Endothelial cell of umbilical vein (primary cell): ENCODE results near the gene CHD6.

Source experiments
- CTCF ChIP-seq, 2 donors: IDR thresholded peaks; 1 replicate in 1 of 2; 2 replicates in 1 of 2; pipeline ENCODE4 v1.5.1; 2011; ENCODE audit warnings: low read length in 2 of 2, mild to moderate bottlenecking in 2 of 2, moderate library complexity in 2 of 2, control low read depth in 1 of 2, inconsistent platforms in 1 of 2, low read depth in 1 of 2; ENCODE audit not compliant: insufficient read depth in 1 of 2; ENCODE audit errors: extremely low read depth in 1 of 2
- EZH2 ChIP-seq: IDR thresholded peaks from 2 replicates; pipeline ENCODE4 v1.6.1; 2012; ENCODE audit warnings: borderline replicate concordance, low read depth, mild to moderate bottlenecking, moderate library complexity, low read length, inconsistent platforms; ENCODE audit not compliant: severe bottlenecking

- TF ChIP-seq CTCF (IDR thresholded peaks at IDR 0.05; ENCODE audit: extremely low read depth in 1 of 2, insufficient read depth in 1 of 2, low read depth in 1 of 2, low read length in 2 of 2) = no peak
- TF ChIP-seq EZH2 = no peak
Observed at GRCh38 chr20:41468994-41469600, 149.1 kb downstream of the CHD6 start.
